LoVo (cell line): ENCODE data around the gene TRIM27.
"Not testable (repeated sequence)": the region's sequence is repeated elsewhere in the genome, so short reads cannot be mapped to it uniquely, and the experiment has no call there.

Experiments used
- DNase-seq: peaks from one replicate; pipeline ENCODE4 v3.0.0-alpha.2; 2016; ENCODE audit warnings: low spot score

The TRIM27 gene

DNA sequence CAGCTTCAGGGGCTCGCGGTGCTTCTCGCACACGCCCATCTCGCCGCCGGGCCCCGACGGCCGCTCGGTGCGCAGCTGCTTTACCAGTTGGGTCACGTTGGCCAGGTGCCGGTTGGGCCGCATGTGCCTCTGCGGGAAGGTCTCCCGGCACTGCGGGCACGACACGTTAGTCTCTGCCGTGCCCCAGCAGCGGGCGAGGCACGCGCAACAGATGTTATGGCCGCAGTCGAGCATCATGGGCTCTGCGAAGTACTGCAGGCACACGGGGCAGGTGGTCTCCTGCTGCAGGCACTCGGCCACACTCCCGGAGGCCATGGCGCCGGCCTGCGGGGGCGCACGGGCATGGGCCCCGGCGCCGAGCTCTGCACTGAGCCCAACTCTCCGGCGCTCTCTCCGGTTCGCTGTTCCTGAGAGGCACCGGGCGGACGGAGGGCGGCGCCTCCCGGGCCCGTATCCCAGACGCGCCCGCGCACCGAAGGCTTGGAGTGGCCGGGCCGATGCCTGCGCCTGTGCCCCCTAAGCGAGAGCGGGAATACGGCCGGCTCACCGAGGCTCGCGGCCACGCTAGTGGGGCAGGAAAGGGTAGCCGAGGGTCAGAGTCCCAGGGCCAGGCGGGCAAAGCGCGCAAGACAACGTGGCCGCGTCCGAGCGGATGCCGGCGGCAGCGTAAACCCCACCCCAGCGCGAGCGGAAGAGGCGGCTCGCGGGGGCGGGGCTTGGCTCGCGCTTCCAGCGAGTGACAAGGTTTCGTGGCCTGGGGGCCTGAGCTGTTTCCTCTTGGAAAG, at the start of gene TRIM27:
Gene TRIM27 (minus strand): TSS at position 668 of the 785 bp plus-strand sequence. CDS start 353 bp downstream, at position 315.
- DNase-seq, result peak; percentile 92

DNA sequence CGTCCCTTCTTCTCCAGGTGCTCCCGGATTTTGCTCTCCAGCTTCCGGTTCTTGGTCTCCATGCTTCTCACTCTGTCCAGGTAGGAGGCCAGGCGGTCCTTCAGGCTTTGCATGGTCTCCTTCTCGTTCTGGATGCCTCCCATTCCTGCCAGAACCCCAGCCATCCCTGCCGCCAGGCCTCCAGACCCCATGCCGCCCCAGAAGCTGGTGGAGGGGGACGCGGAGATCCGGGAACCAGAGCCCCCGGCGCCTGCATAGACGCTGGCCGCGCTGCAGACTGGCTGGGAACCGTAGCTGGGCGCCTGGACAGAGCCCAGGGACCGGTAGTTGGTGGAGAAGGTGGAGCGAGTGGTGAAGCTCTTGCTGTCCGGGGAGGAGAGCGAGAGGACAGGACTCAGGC, 46.3 kb upstream of the TRIM27 start:
- DNase-seq, result not testable (repeated sequence)

DNA sequence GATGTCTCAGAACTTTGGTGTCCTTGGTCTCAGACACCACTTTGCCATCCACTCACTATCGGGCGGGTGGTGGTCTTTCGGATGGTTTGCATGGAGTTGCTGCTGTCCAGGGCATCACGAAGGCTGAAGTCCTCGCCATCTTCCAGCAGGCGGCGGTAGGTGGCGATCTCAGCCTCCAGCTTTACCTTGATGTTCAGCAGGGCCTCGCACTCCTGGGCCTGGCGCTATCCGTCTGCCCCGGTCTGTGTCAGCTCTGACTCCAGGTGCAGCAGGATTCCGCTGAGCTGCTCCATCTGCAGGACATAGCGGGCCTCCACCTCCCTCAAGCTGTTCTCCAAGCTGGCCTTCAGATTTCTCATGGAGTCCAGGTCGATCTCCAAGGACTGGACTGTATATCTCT, 45.3 kb upstream of the TRIM27 start:
- no peak for DNase-seq

DNA sequence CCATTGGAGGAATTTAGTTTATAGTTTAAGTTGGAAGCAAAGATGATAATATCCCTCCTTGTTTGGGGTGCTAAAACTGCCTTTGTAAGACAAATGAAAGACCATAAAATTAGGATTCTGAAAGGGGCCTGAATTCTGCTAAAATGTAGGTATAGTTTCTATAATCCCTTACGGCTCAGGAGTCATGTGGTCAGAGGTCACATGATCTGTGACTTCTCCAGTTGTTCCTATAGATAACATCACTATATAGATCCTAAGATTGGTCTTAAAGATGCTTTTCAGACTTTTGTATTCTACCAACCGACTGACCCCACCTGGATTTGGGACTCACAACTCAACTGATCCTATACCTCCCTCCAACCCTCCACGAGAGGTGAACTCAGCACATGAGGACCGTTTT, 44.7 kb upstream of the TRIM27 start:
- DNase-seq, result no peak

GRCh38 chr6:28965706-28966105, 41.9 kb upstream of the TRIM27 start:
- DNase-seq, result no peak

DNA sequence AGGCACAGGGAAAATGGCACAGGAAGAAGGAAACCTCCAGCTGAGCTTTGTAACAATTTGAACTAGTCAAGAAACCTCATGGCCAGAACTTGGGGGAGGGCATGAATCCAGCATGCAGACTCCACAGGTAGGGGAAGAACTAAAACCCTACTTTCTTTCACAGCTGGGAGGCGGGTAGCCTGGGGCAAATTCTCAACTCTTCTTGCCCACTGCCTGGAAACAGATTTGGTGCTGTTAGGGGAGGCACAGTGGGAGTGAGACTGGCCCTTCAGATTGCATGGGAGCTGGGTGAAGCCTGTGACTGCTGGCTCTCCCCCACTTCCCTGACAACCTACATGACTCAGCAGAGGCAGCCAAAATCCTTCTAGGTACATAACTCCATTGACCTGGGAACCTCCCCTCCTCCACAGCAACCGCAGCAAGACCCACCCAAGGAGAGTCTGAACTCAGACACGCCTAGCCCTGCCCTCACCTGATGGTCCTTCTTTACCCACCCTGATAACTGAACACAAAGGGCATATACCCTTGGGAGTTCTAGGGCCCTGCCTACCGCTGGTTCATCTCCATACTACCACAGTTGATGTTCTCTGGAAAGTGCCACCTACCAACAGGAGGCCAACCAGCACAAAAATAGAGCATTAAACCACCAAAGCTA, 37.2 kb upstream of the TRIM27 start:
- DNase-seq, result no peak

GRCh38 chr6:28958561-28959243, 34.9 kb upstream of the TRIM27 start:
- not testable (repeated sequence) for DNase-seq

DNA sequence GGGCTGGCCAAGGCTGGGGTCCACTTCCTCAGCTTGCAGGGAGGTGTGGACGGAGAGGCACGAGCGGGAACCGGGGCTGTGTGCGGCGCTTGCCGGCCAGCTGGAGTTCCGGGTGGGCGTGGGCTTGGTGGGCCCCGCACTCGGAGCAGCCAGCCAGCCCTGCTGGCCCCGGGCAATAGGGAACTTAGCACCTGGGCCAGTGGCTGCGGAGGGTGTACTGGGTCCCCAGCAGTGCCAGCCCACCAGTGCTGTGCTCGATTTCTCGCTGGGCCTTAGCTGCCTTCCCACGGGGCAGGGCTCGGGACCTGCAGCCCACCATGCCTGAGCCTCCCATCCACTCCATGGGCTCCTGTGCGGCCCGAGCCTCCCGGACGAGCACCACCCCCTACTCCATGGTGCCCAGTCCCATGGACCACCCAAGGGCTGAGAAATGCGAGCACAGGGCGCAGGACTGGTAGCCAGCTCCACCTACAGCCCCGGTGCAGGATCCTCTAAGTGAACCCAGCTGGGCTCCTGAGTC, 34.1 kb upstream of the TRIM27 start:
- not testable (repeated sequence) for DNase-seq

DNA sequence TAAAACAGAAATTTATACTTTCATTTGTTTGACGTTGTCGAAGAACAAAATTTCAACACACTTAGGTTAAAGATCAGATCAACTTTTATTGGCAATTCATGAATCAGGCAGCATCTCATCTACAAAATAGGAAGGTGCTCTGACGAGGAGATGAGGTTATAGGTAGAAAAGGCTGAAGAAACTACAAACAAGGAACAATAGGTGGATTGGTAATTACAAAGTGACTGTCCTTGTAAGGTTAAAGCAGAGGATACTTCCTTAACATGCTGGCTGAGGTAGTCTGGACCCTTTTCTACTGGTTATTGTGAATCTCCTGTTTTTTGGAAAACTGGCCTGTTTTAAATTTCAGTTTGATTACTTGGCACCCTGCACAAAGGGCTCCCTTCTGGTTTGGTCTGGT, 32.5 kb upstream of the TRIM27 start:
- DNase-seq, result no peak

GRCh38 chr6:28953585-28954258, 29.9 kb upstream of the TRIM27 start:
- no peak for DNase-seq

DNA sequence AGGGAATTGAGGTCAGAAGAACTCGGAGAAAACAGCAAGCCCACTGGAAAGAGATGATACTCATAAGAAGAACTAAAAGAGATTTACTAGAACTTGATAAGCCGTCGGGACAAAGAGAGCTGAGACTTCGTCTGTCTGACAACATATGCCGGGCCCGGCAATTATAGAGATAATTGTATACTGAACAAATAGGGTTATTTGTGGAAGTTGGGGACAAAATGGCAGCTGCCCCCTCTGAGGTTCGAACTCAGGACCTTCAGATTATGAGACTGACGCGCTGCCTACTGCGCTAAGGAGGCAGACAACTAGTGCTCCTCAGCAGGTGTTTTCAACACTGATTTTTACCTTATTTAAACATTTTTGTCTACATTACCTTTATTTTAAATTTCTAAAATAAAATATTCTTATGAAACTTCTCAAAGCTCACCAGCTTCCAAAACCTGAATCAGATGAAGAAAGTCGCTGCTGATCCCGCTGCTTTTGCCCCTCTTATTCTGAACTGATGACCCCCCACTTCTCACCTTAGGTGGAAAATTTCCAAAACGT, 29.3 kb upstream of the TRIM27 start:
- DNase-seq, result peak; percentile 67

- not testable (repeated sequence) for DNase-seq
Measured at GRCh38 chr6:28949656-28950195, 25.9 kb upstream of the TRIM27 start.

DNA sequence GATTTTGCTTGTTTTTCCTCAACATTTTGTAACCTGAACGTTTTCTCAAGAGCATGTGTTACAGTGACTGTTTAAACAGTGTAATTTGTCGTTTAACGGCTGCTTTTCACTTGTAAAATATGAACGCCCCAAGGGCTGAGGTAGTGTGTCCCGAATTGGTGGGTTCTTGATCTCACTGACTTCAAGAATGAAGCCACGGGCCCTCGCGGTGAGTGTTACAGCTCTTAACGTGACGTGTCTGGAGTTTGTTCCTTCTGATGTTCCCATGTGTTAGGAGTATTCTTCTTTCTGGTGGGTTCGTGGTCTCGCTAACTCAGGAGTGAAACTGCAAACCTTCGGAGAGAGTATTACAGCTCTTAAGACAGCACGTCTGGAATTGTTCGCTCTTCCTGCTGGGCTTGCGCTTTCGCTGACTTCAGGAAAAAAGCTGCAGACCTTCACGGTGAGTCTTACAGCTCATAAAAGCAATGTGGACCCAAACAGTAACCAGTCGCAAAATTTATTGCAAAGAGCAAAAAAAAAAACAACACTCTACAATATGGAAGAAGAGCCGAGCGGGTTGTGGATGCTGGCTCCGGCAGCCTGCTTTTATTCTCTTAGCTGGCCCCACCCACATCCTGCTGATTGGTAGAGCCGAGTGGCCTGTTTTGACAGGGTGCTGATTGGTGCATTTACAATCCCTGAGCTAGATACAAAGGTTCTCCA, 25.1 kb upstream of the TRIM27 start:
- DNase-seq, result no peak

- peak; percentile 82 for DNase-seq
Measured at GRCh38 chr6:28947831-28948270, 24.1 kb upstream of the TRIM27 start.

- no peak for DNase-seq
Measured at GRCh38 chr6:28947067-28947765, 23.4 kb upstream of the TRIM27 start.

DNA sequence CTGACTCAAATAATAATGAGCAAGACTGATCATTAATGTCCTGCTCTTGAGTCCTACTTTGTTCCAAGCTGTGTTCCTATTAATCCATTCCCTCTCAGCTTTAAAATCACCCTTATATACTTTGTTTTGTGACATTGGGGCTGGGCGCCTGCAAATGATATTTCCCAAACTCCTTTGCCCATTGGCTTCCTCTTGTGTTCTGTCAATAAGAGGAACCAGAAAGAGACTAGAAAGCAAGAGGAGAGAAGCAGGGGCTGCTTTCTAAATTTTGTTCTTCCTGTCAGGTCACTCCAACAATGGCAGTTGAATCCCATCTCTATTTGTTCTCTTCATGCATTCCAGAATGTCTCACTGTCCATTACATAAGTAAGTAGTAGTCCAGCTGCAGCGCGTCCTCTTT, 21.6 kb upstream of the TRIM27 start:
- no peak for DNase-seq

- peak; percentile 75 for DNase-seq
Measured at GRCh38 chr6:28944412-28944865, 20.7 kb upstream of the TRIM27 start.

- DNase-seq, result peak; percentile 72
Measured at GRCh38 chr6:28943557-28944411, 20.0 kb upstream of the TRIM27 start.

GRCh38 chr6:28943223-28943556, 19.4 kb upstream of the TRIM27 start:
- DNase-seq, result no peak
